Measurements from ENCODE around the gene LAMP1.
"Not testable (repeated sequence)": the region's sequence is repeated elsewhere in the genome, so short reads cannot be mapped to it uniquely, and the experiment has no call there.

- TF ChIP-seq CTCF (IDR thresholded peaks at IDR 0.05); POLR2AphosphoS5 (IDR thresholded peaks at IDR 0.05; ENCODE audit: insufficient read depth in 1 of 2, low read depth in 1 of 2): not testable (repeated sequence)
Measured at GRCh38 chr13:113368353-113368752, 71.3 kb downstream of the LAMP1 start.
